HUES64 (cell line): Measurements from ENCODE around the gene ANO10.

Experiments
- H3K27ac ChIP-seq: 2 replicates; pipeline ENCODE4 v1.7.0; 2013; ENCODE audit warnings: low read depth, low read length, inconsistent platforms
- H3K27me3 ChIP-seq: 2 replicates; pipeline ENCODE4 v1.6.1; 2013; ENCODE audit warnings: mild to moderate bottlenecking, low read length; ENCODE audit not compliant: insufficient read depth
- H3K36me3 ChIP-seq: 2 replicates; pipeline ENCODE4 v1.6.1; 2013; ENCODE audit warnings: mild to moderate bottlenecking, low read length; ENCODE audit not compliant: insufficient read depth
- H3K4me1 ChIP-seq: 2 replicates; pipeline ENCODE4 v1.6.1; 2013; ENCODE audit warnings: mild to moderate bottlenecking, low read length, moderate library complexity; ENCODE audit not compliant: insufficient read depth
- H3K4me3 ChIP-seq: 2 replicates; pipeline ENCODE4 v1.5.1; 2013; ENCODE audit warnings: mild to moderate bottlenecking, low read length, moderate library complexity
- H3K9ac ChIP-seq: 2 replicates; pipeline ENCODE4 v1.6.1; 2013; ENCODE audit warnings: mild to moderate bottlenecking, low read depth, low read length
- H3K9me3 ChIP-seq: 2 replicates; pipeline ENCODE4 v1.6.1; 2013; ENCODE audit warnings: low read depth, low read length; ENCODE audit not compliant: insufficient read depth
- WGBS: fragments of 150-250, 120-280 bp; methylation state at CpG from one replicate; pipeline ENCODE4 v1.1.7; 2013; ENCODE audit warnings: missing lambda C conversion rate; 5-methylcytosine and 5-hydroxymethylcytosine counted together

ANO10 gene

GRCh38 chr3:43344520-43344919, 277.3 kb downstream of the ANO10 start:
- no peak overlapping the region for H3K9ac ChIP-seq
- H3K27me3 ChIP-seq, result no peaks in the 10 kb centered on the region
- H3K9me3 ChIP-seq, result no peaks in the 10 kb centered on the region
- H3K36me3 ChIP-seq, result peaks cover 67% of the 10 kb centered on the region
- H3K27ac ChIP-seq, result no peak overlapping the region
- H3K4me3 ChIP-seq, result no peak overlapping the region
- 94% methylated on average over 3 of the region's 3 CpGs for WGBS
- H3K4me1 ChIP-seq, result peaks cover 21% of the 10 kb centered on the region

- H3K4me1 ChIP-seq, result peaks cover 21% of the 10 kb centered on the region
- H3K36me3 ChIP-seq, result peaks cover 66% of the 10 kb centered on the region
- H3K27me3 ChIP-seq, result no peaks in the 10 kb centered on the region
- H3K9ac ChIP-seq, result no peak overlapping the region
- peaks cover 3% of the 10 kb centered on the region; the same call in 1 of the 2 replicates for H3K9me3 ChIP-seq
- WGBS, result 70% methylated on average over 2 of the region's 3 CpGs
- H3K27ac ChIP-seq, result no peak overlapping the region; the same call in 1 of the 2 replicates
- no peak overlapping the region for H3K4me3 ChIP-seq
Observed at GRCh38 chr3:43343815-43344214, 278.0 kb downstream of the ANO10 start.

GRCh38 chr3:43343185-43343584, 278.6 kb downstream of the ANO10 start:
- Histone ChIP-seq H3K27me3 (no peaks in the 10 kb centered on the region), H3K9me3 (peaks cover 9% of the 10 kb centered on the region), H3K9ac (no peak overlapping the region), H3K4me3 (no peak overlapping the region), H3K27ac (peak overlapping the region; percentile 15; the same call in 1 of the 2 replicates), H3K36me3 (peaks cover 65% of the 10 kb centered on the region), H3K4me1 (peaks cover 21% of the 10 kb centered on the region)
- WGBS, result 92% methylated on average over 4 of the region's 4 CpGs

GRCh38 chr3:43341788-43342187, 280.0 kb downstream of the ANO10 start:
- Histone ChIP-seq H3K27me3 (no peaks in the 10 kb centered on the region), H3K4me3 (no peak overlapping the region), H3K36me3 (peaks cover 64% of the 10 kb centered on the region), H3K4me1 (peaks cover 21% of the 10 kb centered on the region), H3K9me3 (peaks cover 22% of the 10 kb centered on the region), H3K9ac (no peak overlapping the region), H3K27ac (no peak overlapping the region)
- 93% methylated on average over 1 of the region's 2 CpGs for WGBS

- H3K4me3 ChIP-seq, result no peak overlapping the region
- no peak overlapping the region for H3K27ac ChIP-seq
- peaks cover 69% of the 10 kb centered on the region for H3K36me3 ChIP-seq
- WGBS, result 98% methylated on average over 7 of the region's 7 CpGs
- peaks cover 34% of the 10 kb centered on the region for H3K9me3 ChIP-seq
- H3K27me3 ChIP-seq, result no peaks in the 10 kb centered on the region
- no peak overlapping the region for H3K9ac ChIP-seq
- H3K4me1 ChIP-seq, result peaks cover 21% of the 10 kb centered on the region
Observed at GRCh38 chr3:43340403-43340802, 281.4 kb downstream of the ANO10 start.

- peaks cover 9% of the 10 kb centered on the region for H3K4me1 ChIP-seq
- peaks cover 70% of the 10 kb centered on the region for H3K36me3 ChIP-seq
- no peak overlapping the region for H3K4me3 ChIP-seq
- H3K27me3 ChIP-seq, result no peaks in the 10 kb centered on the region
- H3K27ac ChIP-seq, result no peak overlapping the region
- peaks cover 39% of the 10 kb centered on the region for H3K9me3 ChIP-seq
- 100% methylated on average over 1 of the region's 2 CpGs for WGBS
- no peak overlapping the region for H3K9ac ChIP-seq
Observed at GRCh38 chr3:43338295-43338694, 283.5 kb downstream of the ANO10 start.

- no peaks in the 10 kb centered on the region for H3K27me3 ChIP-seq
- H3K4me3 ChIP-seq, result no peak overlapping the region
- no peak overlapping the region for H3K27ac ChIP-seq
- H3K4me1 ChIP-seq, result no peaks in the 10 kb centered on the region
- no peak overlapping the region for H3K9ac ChIP-seq
- peaks cover 39% of the 10 kb centered on the region for H3K9me3 ChIP-seq
- H3K36me3 ChIP-seq, result peaks cover 59% of the 10 kb centered on the region
- WGBS, result no CpG with 5 or more reads among the region's 1 CpG
Observed at GRCh38 chr3:43335799-43336198, 286.0 kb downstream of the ANO10 start.

- H3K9me3 ChIP-seq, result peaks cover 39% of the 10 kb centered on the region
- WGBS, result no CpG with 5 or more reads among the region's 1 CpG
- no peaks in the 10 kb centered on the region for H3K27me3 ChIP-seq
- no peak overlapping the region for H3K27ac ChIP-seq
- peaks cover 51% of the 10 kb centered on the region for H3K36me3 ChIP-seq
- H3K9ac ChIP-seq, result no peak overlapping the region
- no peak overlapping the region for H3K4me3 ChIP-seq
- peaks cover 8% of the 10 kb centered on the region; the same call in 1 of the 2 replicates for H3K4me1 ChIP-seq
Observed at GRCh38 chr3:43334976-43335375, 286.8 kb downstream of the ANO10 start.

- no peak overlapping the region for H3K27ac ChIP-seq
- no peak overlapping the region for H3K9ac ChIP-seq
- peaks cover 15% of the 10 kb centered on the region; the same call in 1 of the 2 replicates for H3K9me3 ChIP-seq
- 91% methylated on average over 4 of the region's 4 CpGs for WGBS
- H3K4me1 ChIP-seq, result peaks cover 12% of the 10 kb centered on the region; the same call in 1 of the 2 replicates
- peaks cover 25% of the 10 kb centered on the region for H3K36me3 ChIP-seq
- H3K4me3 ChIP-seq, result no peak overlapping the region
- H3K27me3 ChIP-seq, result no peaks in the 10 kb centered on the region
Observed at GRCh38 chr3:43331381-43331780, 290.4 kb downstream of the ANO10 start.

- H3K4me1 ChIP-seq, result peaks cover 12% of the 10 kb centered on the region; the same call in 1 of the 2 replicates
- H3K9ac ChIP-seq, result no peak overlapping the region
- H3K9me3 ChIP-seq, result peaks cover 11% of the 10 kb centered on the region; the same call in 1 of the 2 replicates
- H3K27me3 ChIP-seq, result no peaks in the 10 kb centered on the region
- H3K36me3 ChIP-seq, result peaks cover 23% of the 10 kb centered on the region
- WGBS, result 83% methylated on average over 1 of the region's 1 CpG
- H3K27ac ChIP-seq, result no peak overlapping the region
- no peak overlapping the region for H3K4me3 ChIP-seq
Observed at GRCh38 chr3:43330981-43331380, 290.8 kb downstream of the ANO10 start.

GRCh38 chr3:43328653-43329052, 293.2 kb downstream of the ANO10 start:
- no peak overlapping the region for H3K4me3 ChIP-seq
- H3K9ac ChIP-seq, result no peak overlapping the region
- H3K27me3 ChIP-seq, result no peaks in the 10 kb centered on the region
- no peaks in the 10 kb centered on the region for H3K9me3 ChIP-seq
- peaks cover 12% of the 10 kb centered on the region; the same call in 1 of the 2 replicates for H3K4me1 ChIP-seq
- no peak overlapping the region for H3K27ac ChIP-seq
- H3K36me3 ChIP-seq, result 0 out of 2 replicates have a peak, but pooled peaks cover 8% of the 10 kb centered on the region

GRCh38 chr3:43327582-43327979, 294.2 kb downstream of the ANO10 start:
- no peak overlapping the region for H3K4me3 ChIP-seq
- H3K36me3 ChIP-seq, result 0 out of 2 replicates have a peak, but pooled peaks cover 3% of the 10 kb centered on the region
- H3K4me1 ChIP-seq, result peaks cover 12% of the 10 kb centered on the region; the same call in 1 of the 2 replicates
- no peaks in the 10 kb centered on the region for H3K27me3 ChIP-seq
- H3K9ac ChIP-seq, result no peak overlapping the region
- no peak overlapping the region for H3K27ac ChIP-seq
- 0 out of 2 replicates have a peak, but pooled peaks cover 6% of the 10 kb centered on the region for H3K9me3 ChIP-seq
